ENCODE data around the gene USP17L20.
"Not testable (repeated sequence)": the region's sequence is repeated elsewhere in the genome, so short reads cannot be mapped to it uniquely, and the experiment has no call there.

The USP17L20 gene, protein sequence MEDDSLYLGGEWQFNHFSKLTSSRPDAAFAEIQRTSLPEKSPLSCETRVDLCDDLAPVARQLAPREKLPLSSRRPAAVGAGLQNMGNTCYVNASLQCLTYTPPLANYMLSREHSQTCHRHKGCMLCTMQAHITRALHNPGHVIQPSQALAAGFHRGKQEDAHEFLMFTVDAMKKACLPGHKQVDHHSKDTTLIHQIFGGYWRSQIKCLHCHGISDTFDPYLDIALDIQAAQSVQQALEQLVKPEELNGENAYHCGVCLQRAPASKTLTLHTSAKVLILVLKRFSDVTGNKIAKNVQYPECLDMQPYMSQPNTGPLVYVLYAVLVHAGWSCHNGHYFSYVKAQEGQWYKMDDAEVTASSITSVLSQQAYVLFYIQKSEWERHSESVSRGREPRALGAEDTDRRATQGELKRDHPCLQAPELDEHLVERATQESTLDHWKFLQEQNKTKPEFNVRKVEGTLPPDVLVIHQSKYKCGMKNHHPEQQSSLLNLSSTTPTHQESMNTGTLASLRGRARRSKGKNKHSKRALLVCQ

DNA sequence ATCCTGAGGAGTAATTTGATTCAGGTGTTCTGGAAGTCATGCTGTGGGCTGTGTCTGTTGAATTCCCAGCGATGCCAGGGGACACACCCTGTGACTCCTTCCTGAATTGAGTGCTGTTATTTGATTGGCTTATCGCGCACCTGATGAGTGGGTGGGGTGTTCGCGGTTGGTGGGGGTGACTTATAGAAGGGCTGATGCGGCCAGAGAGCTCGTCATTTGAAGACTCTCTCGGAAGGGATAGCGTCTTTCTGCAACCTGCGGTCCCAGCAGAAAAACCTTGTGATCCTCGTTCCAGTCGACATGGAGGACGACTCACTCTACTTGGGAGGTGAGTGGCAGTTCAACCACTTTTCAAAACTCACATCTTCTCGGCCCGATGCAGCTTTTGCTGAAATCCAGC is at the start of gene USP17L20:
TSS of gene USP17L20 (plus strand) at position 301 of the 400 bp plus-strand sequence. CDS start at position 301, 0 bp downstream.
- not testable (repeated sequence) for DNase-seq (ENCODE audit: low spot score)

DNA sequence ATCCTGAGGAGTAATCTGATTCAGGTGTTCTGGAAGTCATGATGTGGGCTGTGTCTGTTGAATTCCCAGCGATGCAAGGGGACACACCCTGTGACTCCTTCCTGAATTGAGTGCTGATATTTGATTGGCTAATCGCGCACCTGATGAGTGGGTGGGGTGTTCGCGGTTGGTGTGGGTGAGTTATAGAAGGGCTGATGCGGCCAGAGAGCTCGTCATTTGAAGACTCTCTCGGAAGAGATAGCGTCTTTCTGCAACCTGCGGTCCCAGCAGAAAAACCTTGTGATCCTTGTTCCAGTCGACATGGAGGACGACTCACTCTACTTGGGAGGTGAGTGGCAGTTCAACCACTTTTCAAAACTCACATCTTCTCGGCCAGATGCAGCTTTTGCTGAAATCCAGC is 47.6 kb upstream of the USP17L20 start, which contains the start of gene USP17L10:
TSS of gene USP17L10 (plus strand) at position 301 of the 400 bp plus-strand sequence. CDS start at position 301, 0 bp downstream.
- DNase-seq (ENCODE audit: low spot score) = not testable (repeated sequence)

DNA sequence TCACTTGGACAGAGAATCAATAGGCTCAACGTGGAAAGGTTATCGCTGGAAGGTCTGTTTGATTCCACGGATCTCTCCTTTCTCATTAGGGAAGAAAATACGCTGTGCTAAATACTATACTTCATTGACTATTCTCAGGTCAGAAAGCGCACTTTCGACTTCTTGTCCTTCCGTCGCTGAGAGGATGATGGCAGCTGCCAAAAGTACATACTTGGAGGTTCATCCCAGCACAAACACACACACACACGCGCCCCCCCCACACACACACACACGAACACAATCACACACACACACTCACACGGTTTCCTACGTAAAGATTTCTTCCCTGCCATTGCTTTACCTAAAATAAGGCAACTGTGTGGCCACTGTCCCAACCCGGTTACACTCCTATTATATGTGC is 43.2 kb upstream of the USP17L20 start:
- not testable (repeated sequence) for DNase-seq (ENCODE audit: low spot score)

DNA sequence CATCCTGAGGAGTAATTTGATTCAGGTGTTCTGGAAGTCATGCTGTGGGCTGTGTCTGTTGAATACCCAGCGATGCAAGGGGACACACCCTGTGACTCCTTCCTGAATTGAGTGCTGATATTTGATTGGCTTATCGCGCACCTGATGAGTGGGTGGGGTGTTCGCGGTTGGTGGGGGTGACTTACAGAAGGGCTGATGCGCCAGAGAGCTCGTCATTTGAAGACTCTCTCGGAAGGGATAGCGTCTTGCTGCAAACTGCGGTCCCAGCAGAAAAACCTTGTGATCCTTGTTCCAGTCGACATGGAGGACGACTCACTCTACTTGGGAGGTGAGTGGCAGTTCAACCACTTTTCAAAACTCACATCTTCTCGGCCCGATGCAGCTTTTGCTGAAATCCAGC is 42.8 kb upstream of the USP17L20 start, which contains the start of gene USP17L11:
TSS of gene USP17L11 (plus strand) at position 301 of the 400 bp plus-strand sequence. CDS start at position 301, 0 bp downstream.
- not testable (repeated sequence) for DNase-seq (ENCODE audit: low spot score)

DNA sequence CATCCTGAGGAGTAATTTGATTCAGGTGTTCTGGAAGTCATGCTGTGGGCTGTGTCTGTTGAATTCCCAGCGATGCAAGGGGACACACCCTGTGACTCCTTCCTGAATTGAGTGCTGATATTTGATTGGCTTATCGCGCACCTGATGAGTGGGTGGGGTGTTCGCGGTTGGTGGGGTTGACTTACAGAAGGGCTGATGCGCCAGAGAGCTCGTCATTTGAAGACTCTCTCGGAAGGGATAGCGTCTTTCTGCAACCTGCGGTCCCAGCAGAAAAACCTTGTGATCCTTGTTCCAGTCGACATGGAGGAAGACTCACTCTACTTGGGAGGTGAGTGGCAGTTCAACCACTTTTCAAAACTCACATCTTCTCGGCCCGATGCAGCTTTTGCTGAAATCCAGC is 38.1 kb upstream of the USP17L20 start, which contains the start of gene USP17L12:
TSS of gene USP17L12 (plus strand) at position 301 of the 400 bp plus-strand sequence. CDS start at position 301, 0 bp downstream.
- not testable (repeated sequence) for DNase-seq (ENCODE audit: low spot score)

DNA sequence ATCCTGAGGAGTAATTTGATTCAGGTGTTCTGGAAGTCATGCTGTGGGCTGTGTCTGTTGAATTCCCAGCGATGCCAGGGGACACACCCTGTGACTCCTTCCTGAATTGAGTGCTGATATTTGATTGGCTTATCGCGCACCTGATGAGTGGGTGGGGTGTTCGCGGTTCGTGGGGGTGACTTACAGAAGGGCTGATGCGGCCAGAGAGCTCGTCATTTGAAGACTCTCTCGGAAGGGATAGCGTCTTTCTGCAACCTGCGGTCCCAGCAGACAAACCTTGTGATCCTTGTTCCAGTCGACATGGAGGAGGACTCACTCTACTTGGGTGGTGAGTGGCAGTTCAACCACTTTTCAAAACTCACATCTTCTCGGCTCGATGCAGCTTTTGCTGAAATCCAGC is 33.3 kb upstream of the USP17L20 start, which contains the start of gene USP17L13:
TSS of gene USP17L13 (plus strand) at position 301 of the 400 bp plus-strand sequence. CDS start at position 301, 0 bp downstream.
- DNase-seq (ENCODE audit: low spot score) = not testable (repeated sequence)

DNA sequence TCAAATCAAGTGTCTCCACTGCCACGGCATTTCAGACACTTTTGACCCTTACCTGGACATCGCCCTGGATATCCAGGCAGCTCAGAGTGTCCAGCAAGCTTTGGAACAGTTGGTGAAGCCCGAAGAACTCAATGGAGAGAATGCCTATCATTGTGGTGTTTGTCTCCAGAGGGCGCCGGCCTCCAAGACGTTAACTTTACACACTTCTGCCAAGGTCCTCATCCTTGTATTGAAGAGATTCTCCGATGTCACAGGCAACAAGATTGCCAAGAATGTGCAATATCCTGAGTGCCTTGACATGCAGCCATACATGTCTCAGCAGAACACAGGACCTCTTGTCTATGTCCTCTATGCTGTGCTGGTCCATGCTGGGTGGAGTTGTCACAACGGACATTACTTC is 27.7 kb upstream of the USP17L20 start:
- DNase-seq (ENCODE audit: low spot score) = not testable (repeated sequence)

DNA sequence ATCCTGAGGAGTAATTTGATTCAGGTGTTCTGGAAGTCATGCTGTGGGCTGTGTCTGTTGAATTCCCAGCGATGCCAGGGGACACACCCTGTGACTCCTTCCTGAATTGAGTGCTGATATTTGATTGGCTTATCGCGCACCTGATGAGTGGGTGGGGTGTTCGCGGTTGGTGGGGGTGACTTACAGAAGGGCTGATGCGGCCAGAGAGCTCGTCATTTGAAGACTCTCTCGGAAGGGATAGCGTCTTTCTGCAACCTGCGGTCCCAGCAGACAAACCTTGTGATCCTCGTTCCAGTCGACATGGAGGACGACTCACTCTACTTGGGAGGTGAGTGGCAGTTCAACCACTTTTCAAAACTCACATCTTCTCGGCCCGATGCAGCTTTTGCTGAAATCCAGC is 23.8 kb upstream of the USP17L20 start, which contains the start of gene USP17L15:
TSS of gene USP17L15 (plus strand) at position 301 of the 400 bp plus-strand sequence. CDS start at position 301, 0 bp downstream.
- DNase-seq (ENCODE audit: low spot score) = not testable (repeated sequence)

DNA sequence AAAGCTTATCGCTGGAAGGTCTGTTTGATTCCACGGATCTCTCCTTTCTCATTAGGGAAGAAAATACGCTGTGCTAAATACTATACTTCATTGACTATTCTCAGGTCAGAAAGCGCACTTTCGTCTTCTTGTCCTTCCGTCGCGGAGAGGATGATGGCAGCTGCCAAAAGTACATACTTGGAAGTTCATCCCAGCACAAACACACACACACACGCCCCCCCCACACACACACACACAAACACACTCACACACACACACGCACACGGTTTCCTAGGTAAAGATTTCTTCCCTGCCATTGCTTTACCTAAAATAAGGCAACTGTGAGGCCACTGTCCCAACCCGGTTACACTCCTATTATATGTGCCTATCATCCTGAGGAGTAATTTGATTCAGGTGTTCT is 19.5 kb upstream of the USP17L20 start:
- not testable (repeated sequence) for DNase-seq (ENCODE audit: low spot score)

DNA sequence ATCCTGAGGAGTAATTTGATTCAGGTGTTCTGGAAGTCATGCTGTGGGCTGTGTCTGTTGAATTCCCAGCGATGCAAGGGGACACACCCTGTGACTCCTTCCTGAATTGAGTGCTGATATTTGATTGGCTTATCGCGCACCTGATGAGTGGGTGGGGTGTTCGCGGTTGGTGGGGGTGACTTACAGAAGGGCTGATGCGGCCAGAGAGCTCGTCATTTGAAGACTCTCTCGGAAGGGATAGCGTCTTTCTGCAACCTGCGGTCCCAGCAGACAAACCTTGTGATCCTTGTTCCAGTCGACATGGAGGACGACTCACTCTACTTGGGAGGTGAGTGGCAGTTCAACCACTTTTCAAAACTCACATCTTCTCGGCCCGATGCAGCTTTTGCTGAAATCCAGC is 14.3 kb upstream of the USP17L20 start, which contains the start of gene USP17L17:
TSS of gene USP17L17 (plus strand) at position 301 of the 400 bp plus-strand sequence. CDS start at position 301, 0 bp downstream.
- not testable (repeated sequence) for DNase-seq (ENCODE audit: low spot score)

DNA sequence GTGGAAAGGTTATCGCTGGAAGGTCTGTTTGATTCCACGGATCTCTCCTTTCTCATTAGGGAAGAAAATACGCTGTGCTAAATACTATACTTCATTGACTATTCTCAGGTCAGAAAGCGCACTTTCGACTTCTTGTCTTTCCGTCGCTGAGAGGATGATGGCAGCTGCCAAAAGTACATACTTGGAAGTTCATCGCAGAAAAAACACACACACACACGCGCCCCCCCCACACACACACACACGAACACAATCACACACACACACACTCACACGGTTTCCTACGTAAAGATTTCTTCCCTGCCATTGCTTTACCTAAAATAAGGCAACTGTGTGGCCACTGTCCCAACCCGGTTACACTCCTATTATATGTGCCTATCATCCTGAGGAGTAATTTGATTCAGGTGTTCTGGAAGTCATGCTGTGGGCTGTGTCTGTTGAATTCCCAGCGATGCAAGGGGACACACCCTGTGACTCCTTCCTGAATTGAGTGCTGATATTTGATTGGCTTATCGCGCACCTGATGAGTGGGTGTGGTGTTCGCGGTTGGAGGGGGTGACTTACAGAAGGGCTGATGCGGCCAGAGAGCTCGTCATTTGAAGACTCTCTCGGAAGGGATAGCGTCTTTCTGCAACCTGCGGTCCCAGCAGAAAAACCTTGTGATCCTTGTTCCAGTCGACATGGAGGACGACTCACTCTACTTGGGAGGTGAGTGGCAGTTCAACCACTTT is 9.8 kb upstream of the USP17L20 start, which contains the start of gene USP17L18:
TSS of gene USP17L18 (plus strand) at position 678 of the 728 bp plus-strand sequence. CDS start at position 678, 0 bp downstream.
- not testable (repeated sequence) for DNase-seq (ENCODE audit: low spot score)

DNA sequence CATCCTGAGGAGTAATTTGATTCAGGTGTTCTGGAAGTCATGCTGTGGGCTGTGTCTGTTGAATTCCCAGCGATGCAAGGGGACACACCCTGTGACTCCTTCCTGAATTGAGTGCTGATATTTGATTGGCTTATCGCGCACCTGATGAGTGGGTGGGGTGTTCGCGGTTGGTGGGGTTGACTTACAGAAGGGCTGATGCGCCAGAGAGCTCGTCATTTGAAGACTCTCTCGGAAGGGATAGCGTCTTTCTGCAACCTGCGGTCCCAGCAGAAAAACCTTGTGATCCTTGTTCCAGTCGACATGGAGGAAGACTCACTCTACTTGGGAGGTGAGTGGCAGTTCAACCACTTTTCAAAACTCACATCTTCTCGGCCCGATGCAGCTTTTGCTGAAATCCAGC is 4.8 kb upstream of the USP17L20 start, which contains the start of gene USP17L19:
TSS of gene USP17L19 (plus strand) at position 301 of the 400 bp plus-strand sequence. CDS start at position 301, 0 bp downstream.
- DNase-seq (ENCODE audit: low spot score) = not testable (repeated sequence)

DNA sequence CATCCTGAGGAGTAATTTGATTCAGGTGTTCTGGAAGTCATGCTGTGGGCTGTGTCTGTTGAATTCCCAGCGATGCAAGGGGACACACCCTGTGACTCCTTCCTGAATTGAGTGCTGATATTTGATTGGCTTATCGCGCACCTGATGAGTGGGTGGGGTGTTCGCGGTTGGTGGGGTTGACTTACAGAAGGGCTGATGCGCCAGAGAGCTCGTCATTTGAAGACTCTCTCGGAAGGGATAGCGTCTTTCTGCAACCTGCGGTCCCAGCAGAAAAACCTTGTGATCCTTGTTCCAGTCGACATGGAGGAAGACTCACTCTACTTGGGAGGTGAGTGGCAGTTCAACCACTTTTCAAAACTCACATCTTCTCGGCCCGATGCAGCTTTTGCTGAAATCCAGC is 4.6 kb downstream of the USP17L20 start, which contains the start of gene USP17L21:
TSS of gene USP17L21 (plus strand) at position 301 of the 400 bp plus-strand sequence. CDS start at position 301, 0 bp downstream.
- not testable (repeated sequence) for DNase-seq (ENCODE audit: low spot score)

DNA sequence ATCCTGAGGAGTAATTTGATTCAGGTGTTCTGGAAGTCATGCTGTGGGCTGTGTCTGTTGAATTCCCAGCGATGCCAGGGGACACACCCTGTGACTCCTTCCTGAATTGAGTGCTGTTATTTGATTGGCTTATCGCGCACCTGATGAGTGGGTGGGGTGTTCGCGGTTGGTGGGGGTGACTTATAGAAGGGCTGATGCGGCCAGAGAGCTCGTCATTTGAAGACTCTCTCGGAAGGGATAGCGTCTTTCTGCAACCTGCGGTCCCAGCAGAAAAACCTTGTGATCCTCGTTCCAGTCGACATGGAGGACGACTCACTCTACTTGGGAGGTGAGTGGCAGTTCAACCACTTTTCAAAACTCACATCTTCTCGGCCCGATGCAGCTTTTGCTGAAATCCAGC is 9.4 kb downstream of the USP17L20 start, which contains the start of gene USP17L22:
TSS of gene USP17L22 (plus strand) at position 301 of the 400 bp plus-strand sequence. CDS start at position 301, 0 bp downstream.
- not testable (repeated sequence) for DNase-seq (ENCODE audit: low spot score)

DNA sequence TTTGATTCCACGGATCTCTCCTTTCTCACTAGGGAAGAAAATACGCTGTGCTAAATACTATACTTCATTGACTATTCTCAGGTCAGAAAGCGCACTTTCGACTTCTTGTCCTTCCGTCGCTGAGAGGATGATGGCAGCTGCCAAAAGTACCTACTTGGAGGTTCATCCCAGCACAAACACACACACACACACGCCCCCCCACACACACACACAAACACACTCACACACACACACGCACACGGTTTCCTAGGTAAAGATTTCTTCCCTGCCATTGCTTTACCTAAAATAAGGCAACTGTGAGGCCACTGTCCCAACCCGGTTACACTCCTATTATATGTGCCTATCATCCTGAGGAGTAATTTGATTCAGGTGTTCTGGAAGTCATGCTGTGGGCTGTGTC is 13.8 kb downstream of the USP17L20 start:
- not testable (repeated sequence) for DNase-seq (ENCODE audit: low spot score)

Data from LoVo (cell line).